Osteoblast (primary cell): ENCODE results near the gene CACNA1C. TPM values are rescaled to one million over a fixed set of nuclear protein-coding genes. Genes with fewer than 3 reads are reported as not detected.

Experiments
- DNase-seq: peaks from one replicate; pipeline ENCODE4 v3.0.0; 2011; ENCODE audit warnings: low spot score, mixed read lengths; ENCODE audit not compliant: insufficient read length; ENCODE audit errors: missing footprints
- H2AFZ ChIP-seq: 2 replicates; pipeline ENCODE4 v1.6.0; 2011; ENCODE audit warnings: mild to moderate bottlenecking, low read length
- H3K27ac ChIP-seq: 2 replicates; pipeline ENCODE4 v1.5.1; 2011; ENCODE audit warnings: mild to moderate bottlenecking, low read depth, low read length, moderate library complexity
- H3K27me3 ChIP-seq: 2 replicates; pipeline ENCODE4 v1.6.0; 2012; ENCODE audit warnings: mild to moderate bottlenecking, control low read depth, inconsistent platforms, low read length, moderate library complexity; ENCODE audit not compliant: insufficient read depth
- H3K36me3 ChIP-seq: 2 replicates; pipeline ENCODE4 v1.5.1; 2011; ENCODE audit warnings: mild to moderate bottlenecking, low read length, control low read depth, moderate library complexity; ENCODE audit not compliant: insufficient read depth
- H3K4me1 ChIP-seq: 2 replicates; pipeline ENCODE4 v1.5.1; 2011; ENCODE audit warnings: mild to moderate bottlenecking, low read length, control low read depth, moderate library complexity; ENCODE audit not compliant: insufficient read depth
- H3K4me2 ChIP-seq: 2 replicates; pipeline ENCODE4 v1.6.0; 2011; ENCODE audit warnings: mild to moderate bottlenecking, low read length; ENCODE audit not compliant: insufficient read depth
- H3K4me3 ChIP-seq: fragments of 200-600 bp; sonication (generic); 3 replicates; pipeline ENCODE4 v1.5.1; 2012; ENCODE audit warnings: mild to moderate bottlenecking, low read length, inconsistent platforms; ENCODE audit not compliant: insufficient read depth
- H3K79me2 ChIP-seq: 2 replicates; pipeline ENCODE4 v1.6.0; 2012; ENCODE audit warnings: mild to moderate bottlenecking, low read length, control low read depth, inconsistent platforms; ENCODE audit not compliant: insufficient read depth
- H3K9me3 ChIP-seq: 2 replicates; pipeline ENCODE4 v1.5.1; 2011; ENCODE audit warnings: low read depth, low read length, control low read depth
- H4K20me1 ChIP-seq: 2 replicates; pipeline ENCODE4 v1.6.0; 2012; ENCODE audit warnings: mild to moderate bottlenecking, low read length, control low read depth; ENCODE audit not compliant: insufficient read depth
- CTCF ChIP-seq: IDR thresholded peaks from 2 replicates; pipeline ENCODE4 v1.5.1; 2011; ENCODE audit warnings: mild to moderate bottlenecking, low read depth, low read length, moderate library complexity; ENCODE audit errors: extremely low read depth
- total RNA-seq: library from RNA; depleted of rRNA; stranded (reverse); fragments of >200 nt; gene quantifications from 2 replicates; pipeline ENCODE4 v1.2.3, GENCODE V29; 2012

CACNA1C gene
- total RNA-seq, 1 donor, result 19.2 TPM

GRCh38 chr12:2479851-2480535 lies 427.2 kb downstream of the CACNA1C start:
- H3K4me3 ChIP-seq, result no peak overlapping the region
- H2AFZ ChIP-seq, result no peak overlapping the region
- H3K9me3 ChIP-seq, result no peaks in the 10 kb centered on the region
- no peak overlapping the region for H3K27ac ChIP-seq
- no peaks in the 10 kb centered on the region for H4K20me1 ChIP-seq
- no peak for TF ChIP-seq CTCF
- no peak overlapping the region for H3K4me2 ChIP-seq
- DNase-seq, result no peak
- H3K4me1 ChIP-seq, result peaks cover 3% of the 10 kb centered on the region
- peaks cover 3% of the 10 kb centered on the region for H3K36me3 ChIP-seq
- no peaks in the 10 kb centered on the region for H3K79me2 ChIP-seq
- H3K27me3 ChIP-seq, result no peaks in the 10 kb centered on the region

GRCh38 chr12:2481346-2481745 lies 428.6 kb downstream of the CACNA1C start:
- H3K4me2 ChIP-seq, result no peak overlapping the region
- no peaks in the 10 kb centered on the region for H3K27me3 ChIP-seq
- H3K4me1 ChIP-seq, result peaks cover 3% of the 10 kb centered on the region
- no peaks in the 10 kb centered on the region for H3K9me3 ChIP-seq
- peaks cover 3% of the 10 kb centered on the region for H3K36me3 ChIP-seq
- DNase-seq, result no peak
- TF ChIP-seq CTCF, result no peak
- H4K20me1 ChIP-seq, result no peaks in the 10 kb centered on the region
- no peak overlapping the region for H3K4me3 ChIP-seq
- H2AFZ ChIP-seq, result no peak overlapping the region
- H3K27ac ChIP-seq, result no peak overlapping the region
- no peaks in the 10 kb centered on the region for H3K79me2 ChIP-seq

GRCh38 chr12:2481951-2482350 lies 429.2 kb downstream of the CACNA1C start:
- H3K36me3 ChIP-seq, result peaks cover 3% of the 10 kb centered on the region
- H3K4me3 ChIP-seq, result no peak overlapping the region
- no peaks in the 10 kb centered on the region for H3K27me3 ChIP-seq
- TF ChIP-seq CTCF, result no peak
- H3K4me1 ChIP-seq, result peaks cover 2% of the 10 kb centered on the region
- no peak overlapping the region for H2AFZ ChIP-seq
- no peak overlapping the region for H3K27ac ChIP-seq
- H4K20me1 ChIP-seq, result no peaks in the 10 kb centered on the region
- no peak for DNase-seq
- no peaks in the 10 kb centered on the region for H3K79me2 ChIP-seq
- H3K4me2 ChIP-seq, result no peak overlapping the region
- H3K9me3 ChIP-seq, result no peaks in the 10 kb centered on the region

- Histone ChIP-seq H4K20me1 (no peaks in the 10 kb centered on the region), H3K4me3 (no peak overlapping the region), H3K27ac (no peak overlapping the region), H3K4me1 (no peaks in the 10 kb centered on the region), H3K36me3 (peaks cover 8% of the 10 kb centered on the region), H3K27me3 (no peaks in the 10 kb centered on the region), H3K9me3 (no peaks in the 10 kb centered on the region), H2AFZ (no peak overlapping the region), H3K4me2 (no peak overlapping the region), H3K79me2 (no peaks in the 10 kb centered on the region)
- DNase-seq, result no peak
- TF ChIP-seq CTCF, result no peak
These were observed 430.3 kb downstream of the CACNA1C start for GRCh38 chr12:2482938-2483660.
